Islet of Langerhans (tissue), 1 donor: ENCODE measurements around the gene VPS26C.
"Not testable (repeated sequence)": the region's sequence is repeated elsewhere in the genome, so short reads cannot be mapped to it uniquely, and the experiment has no call there.

Experiments used
- FAIRE-seq: peaks from one replicate; lab custom pipeline; 2011; peaks lifted over from hg19 to GRCh38; lab: Jason Lieb, UNC

VPS26C gene

DNA sequence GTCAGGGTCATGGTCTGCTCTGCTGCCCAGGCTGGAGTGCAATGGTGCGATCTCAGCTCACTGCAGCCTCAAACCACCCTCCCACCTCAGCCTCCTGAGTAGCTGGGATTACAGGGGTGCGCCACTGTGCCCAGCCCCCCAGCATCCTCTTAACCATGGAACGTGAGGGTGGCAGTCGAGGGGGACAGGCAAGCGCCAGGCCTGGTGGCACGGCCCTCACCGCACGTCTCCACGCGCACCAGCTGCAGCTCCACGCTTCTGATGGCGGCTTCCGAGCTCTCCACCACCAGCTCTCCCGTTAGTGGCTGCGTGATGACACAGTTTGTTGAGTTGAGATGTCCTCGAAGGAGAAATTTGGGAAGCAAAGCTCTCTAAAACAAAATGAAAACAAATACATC is 39.1 kb downstream of the VPS26C start:
- FAIRE-seq: no peak

DNA sequence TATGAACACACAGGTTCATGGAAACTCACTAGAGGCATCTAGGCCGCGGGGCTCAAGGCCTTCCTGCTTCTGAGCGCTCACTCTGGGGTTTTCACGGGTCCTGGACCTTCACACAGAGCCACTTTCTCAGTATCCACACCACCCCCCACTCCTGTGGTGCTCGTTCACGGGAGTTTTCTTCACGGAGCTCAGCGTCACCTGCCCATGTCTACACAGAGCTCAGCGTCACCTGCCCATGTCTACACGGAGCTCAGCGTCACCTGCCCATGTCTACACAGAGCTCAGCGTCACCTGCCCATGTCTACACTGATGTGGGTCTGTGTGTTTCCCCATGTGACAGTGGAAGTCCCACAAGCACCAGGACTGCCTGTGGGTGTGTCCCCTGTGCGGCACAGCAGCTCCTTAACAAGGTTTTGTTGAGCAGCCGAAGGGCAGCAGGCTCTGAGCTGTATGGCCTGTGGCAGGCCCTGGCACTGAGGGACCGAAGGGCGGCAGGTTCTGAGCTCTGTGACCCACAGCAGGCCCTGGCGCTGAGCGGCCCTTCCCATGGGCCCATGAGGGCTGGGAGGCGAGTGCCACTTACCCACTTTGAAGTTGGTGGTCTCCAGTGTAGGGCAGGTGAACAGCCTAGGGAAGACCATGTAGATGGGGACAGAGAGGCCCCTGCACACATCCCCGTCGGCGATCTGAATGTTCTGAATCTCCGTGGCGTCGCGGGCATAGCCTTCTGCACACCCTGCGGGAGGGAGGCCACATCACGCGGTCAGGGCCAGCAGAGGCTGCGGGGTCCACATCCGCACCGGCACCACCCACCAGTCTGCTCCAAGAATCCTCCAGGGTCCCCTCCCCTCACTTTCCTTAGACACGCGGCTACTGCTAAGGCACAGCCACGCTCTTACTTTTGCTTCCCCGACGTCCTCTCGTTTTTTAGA is 39.8 kb downstream of the VPS26C start:
- no peak for FAIRE-seq

DNA sequence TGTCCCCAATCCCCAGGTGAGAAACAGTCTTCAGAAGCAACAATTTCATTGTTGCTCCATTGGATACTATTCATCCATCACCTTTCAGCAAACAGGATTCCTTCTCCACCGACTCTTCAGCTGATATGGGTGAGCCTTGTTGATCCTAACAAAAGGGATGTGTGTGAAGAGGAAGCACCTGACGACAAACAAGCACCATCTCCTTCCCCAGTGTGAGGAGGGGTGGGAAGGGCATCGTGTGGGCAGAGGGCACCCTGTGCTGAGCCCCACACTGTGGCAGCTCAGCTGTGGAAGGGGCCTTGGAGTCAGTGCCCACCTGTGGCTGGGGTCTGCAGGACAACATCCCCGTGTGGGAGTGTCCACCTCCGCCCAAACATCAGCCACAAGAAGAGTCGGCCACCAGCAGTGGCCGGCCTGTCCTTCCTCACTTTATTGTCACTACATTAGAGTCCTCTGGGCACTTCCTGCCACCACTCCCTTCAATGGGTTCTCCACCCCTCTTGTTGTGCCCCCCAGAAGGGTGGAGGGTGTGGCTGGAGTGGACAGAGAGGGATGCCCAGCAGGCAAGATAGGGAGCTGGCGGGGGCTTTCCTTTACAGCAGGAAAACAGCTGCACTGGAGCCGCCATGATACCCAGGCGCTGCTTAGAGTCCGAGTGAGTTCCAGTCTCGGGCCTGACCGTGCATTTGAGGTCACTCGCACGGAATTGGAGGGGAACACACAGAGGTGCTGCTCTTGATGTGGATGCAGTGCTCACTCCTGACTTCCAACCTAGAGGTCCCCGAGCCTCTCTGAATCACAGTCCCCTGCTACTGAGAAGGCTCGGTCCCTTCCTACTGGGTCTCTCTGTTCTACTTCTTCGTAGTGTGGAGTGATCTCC is 40.9 kb downstream of the VPS26C start:
- no peak for FAIRE-seq

DNA sequence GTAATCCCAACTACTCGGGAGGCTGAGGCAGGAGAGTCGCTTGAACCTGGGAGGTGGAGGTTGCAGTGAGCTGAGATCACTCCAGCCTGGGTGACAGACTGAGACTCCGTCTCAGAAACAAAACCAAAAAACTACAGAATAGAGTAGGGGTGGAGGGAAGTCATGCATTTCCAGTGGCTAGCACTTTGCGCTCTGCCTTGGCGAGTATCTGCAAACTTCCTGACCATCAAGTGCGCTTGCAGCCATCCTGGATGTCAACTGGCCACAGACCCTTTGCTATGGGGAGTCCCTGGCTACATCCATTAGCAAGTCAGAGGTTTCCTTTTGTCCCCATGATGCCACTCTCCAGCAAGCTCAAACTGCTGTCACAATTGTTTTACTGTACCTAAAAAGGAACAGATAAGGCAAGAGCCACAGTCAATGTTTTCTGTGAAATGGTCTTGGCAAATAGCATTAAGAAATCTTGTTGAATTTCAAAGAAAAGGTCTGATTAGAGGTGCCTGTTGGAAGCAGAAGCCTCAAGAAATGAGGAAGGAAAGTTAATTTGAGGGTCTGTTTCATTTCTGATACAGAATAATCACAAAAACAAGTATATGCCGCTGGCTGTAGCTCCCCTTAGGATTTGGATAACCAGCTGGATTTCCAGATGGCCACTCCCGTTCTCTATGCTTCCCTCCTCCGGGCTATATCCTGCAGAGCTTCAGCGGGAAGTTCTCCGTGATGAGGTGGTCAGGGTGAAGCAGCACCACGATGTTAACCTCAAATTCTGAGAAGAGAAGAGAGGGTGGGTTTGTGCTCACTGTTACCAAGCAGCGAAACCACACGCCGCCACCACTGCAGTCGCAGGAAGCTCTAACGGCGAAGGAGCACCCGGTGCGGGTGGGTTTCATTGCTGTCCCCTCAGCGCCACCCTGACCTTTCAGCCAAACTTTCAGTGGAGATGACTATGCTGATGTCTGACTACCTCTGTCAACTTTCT is 42.0 kb downstream of the VPS26C start:
- FAIRE-seq: no peak

DNA sequence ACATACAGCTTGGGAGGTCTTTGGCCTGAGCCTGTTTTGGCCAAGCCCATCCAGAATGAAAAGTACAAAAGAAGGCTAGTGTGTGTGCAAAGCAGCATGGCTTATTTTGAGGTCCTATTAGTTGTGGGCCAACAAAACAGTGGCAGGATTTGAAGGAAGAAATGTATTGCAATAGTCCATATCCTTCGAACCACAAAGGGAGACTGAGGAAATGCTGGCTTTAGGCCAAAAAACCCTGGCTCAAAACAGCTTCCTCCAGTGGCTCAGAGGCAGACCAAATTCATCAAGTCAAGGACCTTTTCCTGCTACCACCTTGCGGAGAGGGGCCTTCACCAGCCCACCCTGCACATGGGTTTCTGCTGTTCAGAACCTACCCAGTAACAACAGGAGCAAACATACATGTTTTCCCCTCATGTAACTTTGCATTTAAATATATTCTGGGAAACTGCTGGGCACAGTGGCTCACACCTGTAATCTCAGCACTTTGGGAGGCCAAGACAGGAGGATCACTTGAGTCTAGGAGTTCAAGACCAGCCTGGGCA is 43.3 kb downstream of the VPS26C start:
- no peak for FAIRE-seq

DNA sequence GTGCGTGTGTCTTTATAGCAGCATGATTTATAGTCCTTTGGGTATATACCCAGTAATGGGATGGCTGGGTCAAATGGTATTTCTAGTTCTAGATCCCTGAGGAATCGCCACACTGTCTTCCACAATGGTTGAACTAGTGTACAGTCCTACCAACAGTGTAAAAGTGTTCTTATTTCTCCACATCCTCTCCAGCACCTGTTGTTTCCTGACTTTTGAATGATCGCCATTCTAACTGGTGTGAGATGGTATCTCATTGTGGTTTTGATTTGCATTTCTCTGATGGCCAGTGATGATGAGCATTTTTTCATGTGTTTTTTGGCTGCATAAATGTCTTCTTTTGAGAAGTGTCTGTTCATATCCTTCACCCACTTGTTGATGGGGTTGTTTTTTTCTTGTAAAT is 44.9 kb downstream of the VPS26C start:
- FAIRE-seq: not testable (repeated sequence)

DNA sequence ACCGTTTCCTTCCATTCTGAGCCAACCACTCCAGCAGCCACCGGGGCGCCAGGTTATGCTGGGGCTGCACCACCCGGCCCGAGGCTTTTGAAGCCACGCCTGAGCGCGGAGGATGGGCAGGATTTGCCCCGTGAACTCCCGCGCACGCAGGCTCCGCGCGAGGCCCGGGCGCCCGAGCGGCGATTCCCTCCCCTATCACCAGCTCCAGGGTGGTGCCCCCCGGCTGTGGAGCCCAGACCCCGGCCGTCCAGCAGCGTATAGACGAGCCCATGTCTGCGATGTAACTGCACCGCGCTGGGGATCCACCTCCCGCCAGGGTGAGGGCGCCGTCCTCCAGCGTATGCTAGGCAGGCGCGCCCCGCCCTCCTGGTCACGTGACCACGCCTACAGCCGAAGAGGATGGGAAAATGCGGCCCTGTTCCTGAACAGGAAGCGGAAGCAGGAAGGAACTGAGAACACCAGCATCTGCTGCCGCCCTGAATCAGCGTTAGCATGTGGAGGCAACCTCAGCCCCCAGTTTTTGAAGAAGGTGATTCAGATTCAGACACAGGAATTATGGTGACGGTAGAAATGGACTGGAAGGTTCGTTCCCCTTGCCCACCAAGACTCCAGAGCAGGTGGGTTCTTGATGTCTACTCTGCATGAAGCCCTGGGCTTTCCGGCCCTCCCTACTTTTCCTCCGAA is 46.0 kb downstream of the VPS26C start:
- no peak for FAIRE-seq

DNA sequence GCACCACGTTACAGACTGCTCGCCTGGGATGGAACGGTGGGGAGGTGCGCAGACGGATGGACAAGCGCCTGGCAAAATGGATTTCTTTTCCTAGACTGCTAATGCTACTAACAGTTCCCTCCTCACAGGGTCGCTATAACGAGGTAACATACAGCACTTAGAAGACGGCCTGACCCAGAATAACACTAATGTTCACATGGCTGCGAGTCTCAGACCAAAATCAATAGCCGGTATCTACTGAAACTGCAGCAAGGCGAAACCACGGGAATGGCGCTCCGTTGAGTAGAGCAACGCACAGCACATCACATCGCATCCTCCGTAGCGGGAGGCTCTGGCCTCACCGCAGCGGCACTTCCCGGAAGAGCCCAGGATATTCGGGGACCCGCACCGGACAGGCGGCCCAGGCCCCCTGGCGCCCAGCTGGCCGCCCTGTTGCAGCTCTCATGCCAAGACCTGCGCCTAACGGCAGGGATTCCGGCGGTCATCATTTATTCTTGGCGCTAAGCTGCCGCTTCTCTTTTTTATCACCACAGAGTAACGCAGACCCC is 46.6 kb downstream of the VPS26C start:
- FAIRE-seq: no peak

DNA sequence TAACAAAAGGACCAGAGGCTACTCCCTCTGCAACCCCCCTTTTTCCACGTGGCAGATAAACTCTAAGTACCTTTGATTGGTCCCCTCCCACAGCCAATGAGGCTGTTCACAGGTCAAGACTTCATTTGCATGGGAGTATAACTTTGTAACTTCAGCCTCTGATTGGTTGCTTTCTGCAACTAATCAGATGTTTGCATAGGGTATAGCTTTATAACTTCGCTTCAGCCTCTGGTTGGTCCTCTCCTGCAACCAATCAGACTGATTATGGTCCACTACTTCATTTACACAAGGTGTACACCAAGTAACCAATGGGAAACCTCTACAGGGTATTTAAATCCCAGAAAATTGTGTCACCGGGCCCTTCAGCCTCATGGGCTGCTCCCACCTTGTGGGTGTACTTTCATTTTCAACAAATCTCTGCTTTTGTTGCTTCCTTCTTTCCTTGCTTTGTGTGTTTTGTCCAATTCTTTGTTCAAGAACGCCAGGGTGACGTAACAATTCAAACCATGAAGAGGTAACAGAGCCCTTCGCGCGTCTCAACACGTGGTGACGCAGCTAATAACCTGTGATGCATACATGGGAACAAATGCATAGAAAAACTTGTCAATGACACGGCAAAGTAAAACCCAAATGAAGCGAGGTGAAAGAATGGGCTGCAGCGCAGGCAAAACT is 47.2 kb downstream of the VPS26C start:
- FAIRE-seq: no peak

DNA sequence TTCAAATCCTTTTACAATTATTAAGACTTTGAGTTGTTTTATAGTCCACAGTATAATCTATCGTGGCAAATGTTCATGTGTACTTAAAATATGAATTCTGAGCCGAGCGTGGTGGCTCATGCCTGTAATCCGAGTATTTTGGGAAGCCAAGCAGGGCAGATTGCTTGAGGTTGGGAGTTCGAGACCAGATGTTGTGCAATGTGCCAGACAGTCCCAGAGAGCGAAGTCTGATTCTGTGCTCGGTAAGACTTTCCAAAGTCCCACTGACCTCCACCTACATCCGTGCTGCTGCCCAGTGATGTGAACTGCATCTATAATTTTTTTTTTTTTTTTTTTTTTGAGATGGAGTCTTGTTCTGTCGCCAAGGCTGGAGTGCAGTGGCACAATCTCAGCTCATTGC is 52.2 kb downstream of the VPS26C start:
- no peak for FAIRE-seq

DNA sequence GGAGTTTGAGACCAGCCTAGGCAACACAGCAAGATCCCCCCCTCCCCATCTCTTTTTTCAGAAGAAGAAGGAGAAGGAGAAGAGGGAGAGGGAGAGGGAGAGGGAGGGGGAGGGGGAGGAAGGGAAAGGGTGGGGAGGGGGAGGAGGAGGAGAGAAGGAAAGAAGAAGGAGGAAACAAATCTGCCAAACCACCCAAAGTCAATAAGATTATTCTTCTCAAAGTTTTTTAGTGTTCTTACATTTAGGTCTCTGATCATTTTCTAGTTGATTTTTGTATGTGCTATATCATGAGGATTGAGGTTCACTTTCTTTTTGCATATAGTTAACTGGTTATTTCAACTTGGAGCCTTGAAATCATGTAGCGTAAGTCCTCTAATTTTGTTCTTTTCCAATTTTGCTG is 56.3 kb downstream of the VPS26C start:
- FAIRE-seq: no peak

DNA sequence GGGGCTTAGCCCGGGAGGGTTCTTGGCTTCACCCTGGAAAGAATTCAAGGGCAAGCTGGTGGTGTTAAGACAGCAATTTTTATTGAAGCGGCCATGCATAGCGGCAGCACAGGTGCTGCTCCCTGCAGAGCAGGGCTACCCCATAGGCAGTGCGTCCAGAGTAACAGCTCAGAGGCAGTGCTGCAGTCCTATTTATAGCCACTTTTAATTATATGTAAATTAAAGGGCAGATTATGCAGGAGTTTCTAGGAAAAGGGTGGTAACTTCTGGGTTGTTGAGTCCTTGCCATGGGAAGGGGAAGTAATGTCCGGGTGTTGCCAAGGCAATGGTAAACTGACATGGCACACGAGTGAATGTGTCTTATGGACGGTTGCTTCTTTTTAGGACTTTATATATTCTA is 57.0 kb downstream of the VPS26C start:
- FAIRE-seq: no peak

DNA sequence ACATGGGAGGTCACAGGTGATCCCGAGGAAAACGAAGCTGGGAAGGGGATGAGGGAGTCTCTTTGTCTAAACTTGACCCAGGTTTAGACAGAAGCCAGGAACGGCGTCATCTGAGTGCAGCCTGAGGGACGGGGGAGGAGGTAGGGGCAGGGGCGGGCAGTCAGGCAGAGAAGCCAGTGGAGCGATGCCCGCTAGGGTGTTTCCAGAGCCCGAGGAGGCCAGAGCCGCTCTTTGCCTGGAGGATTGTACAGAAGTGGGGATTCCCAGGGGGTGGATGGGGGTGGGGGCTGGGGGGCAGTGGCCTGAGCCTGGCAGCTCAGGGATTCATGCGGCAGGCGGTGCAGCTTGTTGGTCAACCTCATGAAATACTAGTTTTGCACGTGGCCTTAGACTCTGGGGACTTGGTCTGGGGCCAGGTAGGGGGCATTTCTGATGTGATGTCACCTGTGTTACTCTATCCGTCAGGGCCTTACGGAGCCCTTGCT is 58.4 kb downstream of the VPS26C start:
- FAIRE-seq: no peak

DNA sequence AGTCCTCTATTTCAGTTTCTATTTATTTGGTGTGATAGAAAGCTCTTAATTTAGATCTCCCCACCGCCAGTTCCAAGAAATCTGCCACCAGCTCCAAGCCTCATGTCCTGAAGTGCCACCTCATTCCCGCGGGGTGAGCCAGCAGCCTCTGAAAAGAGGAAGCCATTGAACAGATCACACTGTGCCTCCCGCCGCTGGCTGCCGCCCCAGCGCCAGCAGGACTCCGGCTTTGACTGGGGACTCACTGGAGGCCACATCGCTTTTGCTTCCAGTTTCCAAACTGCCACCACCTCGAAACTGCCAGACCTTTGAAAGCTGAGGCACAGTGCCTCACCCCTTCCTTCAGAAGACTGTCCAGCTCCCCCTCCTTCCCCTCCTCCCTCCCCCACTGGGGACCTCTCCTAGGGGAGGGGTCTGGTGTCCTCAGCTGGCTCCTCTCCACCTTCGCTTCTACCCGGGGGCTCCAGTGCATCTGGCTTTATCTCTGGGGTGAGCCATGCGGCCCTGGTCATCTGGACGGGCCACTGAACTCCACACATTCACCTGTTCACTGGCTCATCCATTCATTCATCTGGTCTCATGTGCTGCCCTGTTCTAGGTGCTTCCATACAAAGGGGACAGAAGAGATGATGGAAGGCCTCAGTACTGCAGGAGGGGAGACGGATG is 58.9 kb downstream of the VPS26C start:
- no peak for FAIRE-seq

DNA sequence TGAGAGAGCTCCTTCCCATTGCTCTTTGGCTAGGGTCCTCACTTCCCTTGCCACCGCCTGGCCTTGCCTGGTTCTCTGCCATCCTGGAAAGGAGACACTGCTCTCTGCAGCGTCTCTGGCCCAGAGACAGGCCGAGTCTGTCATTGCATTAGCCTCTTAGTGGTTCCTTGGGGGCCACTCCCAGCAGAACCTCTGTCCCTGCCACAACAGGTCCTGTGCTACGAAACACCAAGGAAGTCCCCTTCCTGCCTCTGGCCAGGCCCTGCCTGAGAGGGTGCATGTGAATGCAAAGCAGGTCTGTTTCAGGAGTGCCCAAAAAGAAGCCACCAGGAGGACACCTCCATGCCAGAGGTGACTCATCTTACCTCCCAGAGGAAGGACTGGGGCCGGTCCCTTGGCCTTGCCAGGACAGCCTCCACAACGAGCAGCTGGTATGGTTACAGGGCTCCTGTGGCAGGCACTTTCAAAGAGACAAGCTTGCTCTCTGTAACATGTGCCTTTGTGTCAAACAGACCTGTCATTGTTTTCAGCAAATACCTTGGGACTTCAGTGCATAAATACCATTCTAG is 59.6 kb downstream of the VPS26C start:
- no peak for FAIRE-seq

DNA sequence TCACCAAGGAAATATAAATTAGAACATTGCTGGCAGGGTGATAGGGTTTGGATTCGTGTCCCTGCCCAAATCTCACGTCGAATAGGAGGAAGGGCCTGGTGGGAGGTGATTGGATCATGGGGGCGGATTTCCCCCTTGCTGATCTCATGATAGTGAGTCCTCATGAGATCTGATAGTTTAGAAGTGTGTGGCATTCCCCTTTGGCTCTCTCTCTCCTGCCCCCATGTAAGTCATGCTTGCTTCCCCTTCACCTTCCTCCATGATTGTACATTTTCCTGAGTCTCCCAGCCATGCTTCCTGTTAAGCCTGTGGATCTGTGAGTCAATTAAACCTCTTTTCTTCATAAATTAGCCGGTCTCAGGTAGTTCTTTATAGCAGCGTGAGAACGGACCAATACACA is 60.6 kb downstream of the VPS26C start:
- FAIRE-seq: no peak

DNA sequence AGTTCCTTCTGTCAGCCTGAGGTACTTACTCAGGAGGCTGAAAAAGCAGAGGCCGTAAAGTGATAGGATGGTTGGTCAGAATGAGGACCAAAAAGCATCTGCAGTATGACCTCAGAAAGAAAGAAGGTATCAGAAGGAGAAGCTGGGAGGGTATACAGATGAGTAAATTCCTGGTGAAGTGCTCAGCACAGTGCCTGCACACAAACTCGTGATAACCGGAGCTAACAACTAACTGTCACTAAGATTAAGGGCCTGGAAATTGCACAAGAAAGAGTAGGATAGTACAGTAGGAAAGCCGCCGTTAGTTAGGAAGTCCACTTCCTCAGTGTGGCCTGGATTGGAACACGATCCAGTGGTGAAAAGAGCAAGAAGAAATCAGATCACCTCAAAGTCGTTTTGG is 62.6 kb downstream of the VPS26C start:
- FAIRE-seq: no peak

DNA sequence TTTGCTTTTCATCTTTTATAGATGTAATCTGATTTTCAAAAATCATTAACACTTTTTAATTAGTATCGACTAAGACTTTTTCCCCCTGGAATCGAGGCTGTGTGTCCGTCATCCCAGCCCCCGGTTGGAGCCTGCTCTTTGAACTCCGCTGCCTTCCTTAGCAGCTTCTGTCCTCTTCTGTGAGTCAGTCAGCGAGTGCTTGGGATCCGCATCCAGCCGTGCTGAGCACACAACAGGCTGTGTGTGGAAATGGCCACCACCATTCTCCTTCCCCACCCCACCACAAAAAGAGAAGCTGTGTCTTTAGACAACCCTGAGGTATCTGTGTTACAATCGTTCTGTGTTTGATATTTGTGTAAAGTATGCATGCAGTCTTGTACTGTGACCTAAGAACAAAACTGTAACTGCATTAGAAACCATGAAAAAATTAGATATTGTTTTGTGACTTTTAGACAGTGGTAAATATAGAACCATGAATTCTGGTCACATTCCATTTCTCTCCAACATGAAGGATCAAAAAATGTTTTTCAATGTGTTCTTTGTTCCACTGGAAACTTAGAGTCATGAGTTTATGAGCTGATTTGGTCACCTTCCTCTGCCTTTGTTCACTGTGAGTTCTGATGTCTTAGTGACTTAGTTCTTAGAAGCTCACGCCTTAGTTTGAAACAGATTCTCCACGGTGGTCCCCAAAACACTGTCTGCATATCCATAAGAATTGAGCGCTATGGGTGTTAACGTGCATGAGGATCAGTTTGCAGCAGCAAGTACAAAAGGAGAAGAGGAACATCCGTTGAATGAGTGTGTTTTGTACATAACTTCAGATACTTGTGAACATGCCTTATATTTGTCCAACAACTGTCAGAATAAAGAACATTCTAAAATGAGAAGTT is 64.7 kb downstream of the VPS26C start:
- no peak for FAIRE-seq
